CD8-positive, alpha-beta memory T cell (primary cell): ENCODE results near the gene STK33. TPM values are rescaled to one million over a fixed set of nuclear protein-coding genes. Genes with fewer than 3 reads are reported as not detected.

Experiments
- CTCF ChIA-PET: fragments of 350-600 bp; sonication (Branson Sonifier 250); formaldehyde crosslinking; loops from one replicate; lab custom pipeline; 2021; ENCODE audit warnings: antibody characterized with exemption; lab: Charles Lee
- POLR2A ChIA-PET: fragments of 350-600 bp; sonication (Branson Sonifier 250); formaldehyde crosslinking; loops from one replicate; lab custom pipeline; 2021; ENCODE audit warnings: antibody characterized with exemption; lab: Charles Lee
- DNase-seq, 5 donors: peaks; one replicate each; pipeline versions ENCODE4 v3.0.0 to v3.0.0-alpha.2; 2020 to 2022; ENCODE audit warnings: mixed read lengths in 1 of 5
- H3K27ac ChIP-seq: one replicate; pipeline ENCODE4 v1.7.0; 2013; ENCODE audit warnings: low read depth, mild to moderate bottlenecking, low read length, moderate library complexity
- H3K27me3 ChIP-seq: 2 replicates; pipeline ENCODE4 v1.7.0; 2013; ENCODE audit warnings: low read length, mild to moderate bottlenecking; ENCODE audit not compliant: insufficient read depth, poor library complexity, severe bottlenecking
- H3K36me3 ChIP-seq: 2 replicates; pipeline ENCODE4 v1.7.0; 2013; ENCODE audit warnings: mild to moderate bottlenecking, low read length, moderate library complexity; ENCODE audit not compliant: insufficient read depth
- H3K4me1 ChIP-seq: 2 replicates; pipeline ENCODE4 v1.7.0; 2013; ENCODE audit warnings: mild to moderate bottlenecking, low read length, moderate library complexity; ENCODE audit not compliant: insufficient read depth
- H3K4me3 ChIP-seq: 2 replicates; pipeline ENCODE4 v1.7.0; 2013; ENCODE audit warnings: mild to moderate bottlenecking, low read length
- H3K9me3 ChIP-seq: 2 replicates; pipeline ENCODE4 v1.7.0; 2013; ENCODE audit warnings: mild to moderate bottlenecking, low read length
- H3K27ac Mint-ChIP-seq, 8 donors: one replicate each; pipeline ENCODE4 v1.8.0; 2020 to 2021; ENCODE audit warnings: mixed read lengths in 8 of 8, mild to moderate bottlenecking in 6 of 8, inconsistent platforms in 3 of 8, moderate library complexity in 3 of 8
- H3K27me3 Mint-ChIP-seq, 2 donors: one replicate each; pipeline ENCODE4 v1.8.0; 2020 to 2021; ENCODE audit warnings: mixed read lengths in 2 of 2, mild to moderate bottlenecking in 1 of 2, moderate library complexity in 1 of 2
- H3K36me3 Mint-ChIP-seq, 3 donors: one replicate each; pipeline ENCODE4 v1.8.0; 2020 to 2021; ENCODE audit warnings: mixed read lengths in 3 of 3, inconsistent platforms in 1 of 3, mild to moderate bottlenecking in 1 of 3
- H3K4me1 Mint-ChIP-seq, 3 donors: one replicate each; pipeline ENCODE4 v1.8.0; 2020 to 2021; ENCODE audit warnings: mixed read lengths in 3 of 3, inconsistent platforms in 1 of 3, mild to moderate bottlenecking in 1 of 3
- H3K4me3 Mint-ChIP-seq, 7 donors: one replicate each; pipeline ENCODE4 v1.8.0; 2020 to 2021; ENCODE audit warnings: mixed read lengths in 7 of 7, mild to moderate bottlenecking in 6 of 7, moderate library complexity in 4 of 7, inconsistent platforms in 2 of 7
- H3K9me3 Mint-ChIP-seq, 5 donors: one replicate each; pipeline ENCODE4 v1.8.0; 2020 to 2022; ENCODE audit warnings: mixed read lengths in 5 of 5, mild to moderate bottlenecking in 3 of 5, moderate library complexity in 2 of 5, inconsistent platforms in 1 of 5
- polyA plus RNA-seq: library from polyadenylated mRNA; unstranded; fragments of 300-500 nt; fragmentation: Illumina TruSeq; gene quantifications from one replicate; pipeline ENCODE4 v1.2.3, GENCODE V29; 2021
- total RNA-seq, 2 experiments: library from RNA; stranded (reverse); gene quantifications; one replicate each; pipeline ENCODE4 v1.2.3, GENCODE V29; 2021

Gene STK33
- total and polyA plus RNA-seq, 3 experiments from 2014 or later: 1.5 to 3.4 (median 2.5) TPM

DNA sequence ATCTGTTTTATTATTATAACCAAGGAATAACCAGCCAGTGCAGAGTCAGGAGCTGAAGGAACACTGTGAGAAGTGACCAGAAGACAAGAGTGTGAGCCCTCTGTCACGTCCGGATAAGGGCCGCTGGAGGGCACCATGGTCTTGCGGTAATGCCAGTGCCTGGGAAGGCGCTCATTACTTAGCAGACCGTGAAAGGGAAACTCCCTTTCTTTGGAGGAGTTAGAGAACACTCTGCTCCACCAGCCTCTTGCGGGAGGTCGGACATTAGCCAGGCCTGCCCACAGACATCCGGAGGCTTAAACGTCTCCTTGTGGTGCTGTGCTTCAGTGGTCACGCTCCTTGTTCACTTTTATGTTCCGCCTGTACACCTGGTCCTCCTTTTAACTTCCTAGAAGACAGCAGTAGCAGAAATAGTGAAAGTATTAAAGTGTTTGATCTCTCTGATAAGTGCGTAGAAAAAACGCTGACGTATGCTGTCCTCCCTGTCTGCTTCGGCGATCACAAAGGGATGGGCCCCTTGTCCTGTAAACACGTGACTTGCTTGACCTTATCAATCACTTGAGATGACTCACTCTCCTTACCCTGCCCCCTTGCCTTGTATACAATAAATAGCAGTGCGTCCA, 209.7 kb downstream of the STK33 start:
- DNase-seq: no peak
- H3K4me3 ChIP-seq: no peak overlapping the region
- H3K4me1 ChIP-seq: no peaks in the 10 kb centered on the region
- Mint-ChIP-seq H3K36me3 (no peaks in the 10 kb centered on the region), H3K27me3 (no peaks in the 10 kb centered on the region), H3K4me3 (peak overlapping the region in 1 of 7 donors; percentile 3), H3K9me3 (no peaks in the 10 kb centered on the region), H3K27ac (no peak overlapping the region), H3K4me1 (peaks cover 0 to 3% (median 0%) of the 10 kb centered on the region in 3 donors)
- CTCF ChIA-PET: no interaction called here
- H3K27ac ChIP-seq: no peak overlapping the region
- no peaks in the 10 kb centered on the region for H3K36me3 ChIP-seq
- peaks cover 3% of the 10 kb centered on the region for H3K27me3 ChIP-seq
- POLR2A ChIA-PET: no interaction called here
- H3K9me3 ChIP-seq: no peaks in the 10 kb centered on the region

DNA sequence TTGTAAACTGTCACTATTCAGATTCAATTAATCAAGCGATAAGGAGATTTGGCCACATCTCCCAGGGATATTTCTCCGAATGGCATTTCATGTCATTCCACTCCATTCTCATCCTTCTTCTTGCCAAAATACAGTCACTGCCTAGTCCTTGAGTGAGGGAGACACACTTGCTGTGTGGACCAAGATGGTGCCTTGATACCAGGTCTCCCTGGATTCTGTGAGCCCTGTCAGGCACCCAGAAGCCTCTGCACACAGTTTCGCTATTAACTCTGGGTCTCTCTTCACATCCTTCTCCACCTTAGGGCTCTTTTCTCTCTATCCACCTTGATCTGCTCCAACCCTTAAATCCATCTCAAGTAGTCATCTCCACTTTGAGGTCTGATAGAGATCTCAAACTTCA, 210.4 kb downstream of the STK33 start:
- Histone ChIP-seq H3K27ac (no peak overlapping the region), H3K36me3 (no peaks in the 10 kb centered on the region), H3K4me3 (no peak overlapping the region), H3K27me3 (peaks cover 3% of the 10 kb centered on the region), H3K9me3 (no peaks in the 10 kb centered on the region), H3K4me1 (no peaks in the 10 kb centered on the region)
- POLR2A ChIA-PET: no interaction called here
- CTCF ChIA-PET: no interaction called here
- H3K4me1 Mint-ChIP-seq: peaks cover 0 to 3% (median 0%) of the 10 kb centered on the region in 3 donors
- no peak overlapping the region for H3K27ac Mint-ChIP-seq
- H3K4me3 Mint-ChIP-seq: no peak overlapping the region
- no peak for DNase-seq
- no peaks in the 10 kb centered on the region for H3K27me3 Mint-ChIP-seq
- no peaks in the 10 kb centered on the region for H3K9me3 Mint-ChIP-seq
- H3K36me3 Mint-ChIP-seq: no peaks in the 10 kb centered on the region

DNA sequence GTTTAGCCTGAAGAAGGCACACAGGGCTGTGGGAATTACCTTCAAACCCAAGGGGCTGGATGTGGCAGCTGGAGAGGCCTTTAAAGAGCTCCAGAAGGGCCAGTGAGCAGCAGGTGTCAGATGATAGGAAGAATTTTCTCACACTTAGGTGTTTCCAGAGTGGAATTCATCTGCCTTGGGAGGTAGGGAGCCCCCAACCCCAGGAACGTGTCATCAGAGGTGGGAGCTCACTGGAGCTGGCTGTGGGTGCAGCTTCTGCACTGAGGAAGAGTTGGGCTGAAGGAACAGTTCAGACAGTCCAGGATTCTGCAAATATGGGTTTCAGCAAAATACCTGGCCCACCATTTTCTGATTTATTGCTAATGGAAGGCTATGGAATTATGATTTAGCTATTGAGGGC, 210.8 kb downstream of the STK33 start:
- no peaks in the 10 kb centered on the region for H3K4me1 ChIP-seq
- H3K9me3 ChIP-seq: no peaks in the 10 kb centered on the region
- H3K27me3 Mint-ChIP-seq: no peaks in the 10 kb centered on the region
- CTCF ChIA-PET: no interaction called here
- H3K27ac ChIP-seq: no peak overlapping the region
- H3K4me1 Mint-ChIP-seq: peaks cover 0 to 3% (median 0%) of the 10 kb centered on the region in 3 donors
- no peaks in the 10 kb centered on the region for H3K36me3 ChIP-seq
- no peak overlapping the region for H3K27ac Mint-ChIP-seq
- no peak overlapping the region for H3K4me3 Mint-ChIP-seq
- H3K4me3 ChIP-seq: no peak overlapping the region
- H3K27me3 ChIP-seq: peaks cover 3% of the 10 kb centered on the region
- no peak for DNase-seq
- POLR2A ChIA-PET: no interaction called here
- no peaks in the 10 kb centered on the region for H3K36me3 Mint-ChIP-seq
- no peaks in the 10 kb centered on the region for H3K9me3 Mint-ChIP-seq

DNA sequence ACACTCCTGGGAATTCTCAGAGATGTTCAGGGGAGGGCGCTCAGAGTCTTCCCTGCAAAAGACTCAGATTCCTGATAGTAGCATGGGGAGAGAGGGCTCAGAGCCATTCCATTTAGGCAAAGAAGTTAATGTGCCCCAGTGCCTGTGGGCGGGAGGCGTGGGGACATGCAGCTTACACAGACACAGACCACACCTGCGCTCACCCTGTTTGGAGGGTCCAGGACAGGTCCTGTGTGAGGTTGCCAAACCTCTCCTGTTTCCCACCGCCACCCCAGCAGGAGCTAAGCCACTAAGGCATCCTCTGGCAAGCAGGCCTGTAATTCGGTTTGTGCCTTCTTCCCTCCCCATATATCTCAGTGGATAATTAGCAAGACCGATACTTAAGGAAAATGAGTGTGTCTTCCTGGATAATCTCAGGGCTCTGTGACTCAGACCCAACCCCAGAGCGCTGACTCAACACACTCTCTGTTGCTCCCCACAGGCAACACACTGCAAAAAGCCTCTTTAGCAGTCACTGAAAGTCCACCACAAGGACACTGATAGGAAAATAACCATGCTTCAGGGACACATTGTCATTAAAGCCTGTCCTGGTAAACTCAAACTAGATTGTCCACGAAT, 211.5 kb downstream of the STK33 start:
- no peak overlapping the region for H3K4me3 Mint-ChIP-seq
- Histone ChIP-seq H3K9me3 (no peaks in the 10 kb centered on the region), H3K27ac (no peak overlapping the region), H3K27me3 (peaks cover 3% of the 10 kb centered on the region), H3K4me1 (no peaks in the 10 kb centered on the region), H3K4me3 (no peak overlapping the region), H3K36me3 (no peaks in the 10 kb centered on the region)
- ChIA-PET POLR2A (no interaction called here), CTCF (no interaction called here)
- H3K36me3 Mint-ChIP-seq: no peaks in the 10 kb centered on the region
- H3K4me1 Mint-ChIP-seq: peaks cover 0 to 3% (median 0%) of the 10 kb centered on the region in 3 donors
- no peak overlapping the region for H3K27ac Mint-ChIP-seq
- no peak for DNase-seq
- peaks cover 0 to 3% of the 10 kb centered on the region in 2 donors for H3K27me3 Mint-ChIP-seq
- H3K9me3 Mint-ChIP-seq: no peaks in the 10 kb centered on the region

DNA sequence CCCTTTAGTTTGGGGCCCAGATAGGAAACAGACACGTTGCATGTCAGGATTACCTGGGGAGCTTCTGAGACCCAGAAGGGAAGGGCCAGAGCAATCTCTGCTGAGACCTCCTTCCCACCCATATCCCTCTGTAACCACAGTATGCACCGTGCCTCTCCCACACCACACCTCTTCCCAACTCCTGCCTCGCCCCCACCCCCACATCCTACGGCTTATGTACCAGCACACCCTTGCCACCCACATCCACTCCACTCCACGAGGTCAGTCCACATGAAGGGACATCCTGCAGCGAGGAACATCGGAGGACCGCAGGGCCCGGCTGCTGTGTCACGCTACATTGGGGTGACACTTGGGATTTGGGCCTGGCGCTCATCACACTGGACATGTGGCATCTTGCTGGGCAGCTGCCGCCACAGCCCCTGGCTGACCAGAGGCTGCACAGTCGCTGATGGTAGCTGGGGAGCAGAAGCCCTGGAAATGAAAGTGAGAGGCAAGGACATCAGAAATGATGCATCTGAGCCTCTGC, 212.1 kb downstream of the STK33 start:
- no peaks in the 10 kb centered on the region for H3K4me1 ChIP-seq
- POLR2A ChIA-PET: no interaction called here
- H3K9me3 ChIP-seq: no peaks in the 10 kb centered on the region
- H3K36me3 ChIP-seq: no peaks in the 10 kb centered on the region
- CTCF ChIA-PET: interaction anchor here (0.9 kb wide), 1 partner anchor 12 kb away, joined by 3 read pairs; no protein-coding TSS in a partner anchor
- H3K27me3 Mint-ChIP-seq: peaks cover under 1 to 5% of the 10 kb centered on the region in 2 donors
- no peaks in the 10 kb centered on the region for H3K9me3 Mint-ChIP-seq
- no peak overlapping the region for H3K27ac Mint-ChIP-seq
- no peak for DNase-seq
- H3K4me3 Mint-ChIP-seq: no peak overlapping the region
- H3K36me3 Mint-ChIP-seq: no peaks in the 10 kb centered on the region
- H3K27ac ChIP-seq: no peak overlapping the region
- H3K4me1 Mint-ChIP-seq: peaks cover 0 to 3% (median 0%) of the 10 kb centered on the region in 3 donors
- peaks cover 3% of the 10 kb centered on the region for H3K27me3 ChIP-seq
- H3K4me3 ChIP-seq: no peak overlapping the region

DNA sequence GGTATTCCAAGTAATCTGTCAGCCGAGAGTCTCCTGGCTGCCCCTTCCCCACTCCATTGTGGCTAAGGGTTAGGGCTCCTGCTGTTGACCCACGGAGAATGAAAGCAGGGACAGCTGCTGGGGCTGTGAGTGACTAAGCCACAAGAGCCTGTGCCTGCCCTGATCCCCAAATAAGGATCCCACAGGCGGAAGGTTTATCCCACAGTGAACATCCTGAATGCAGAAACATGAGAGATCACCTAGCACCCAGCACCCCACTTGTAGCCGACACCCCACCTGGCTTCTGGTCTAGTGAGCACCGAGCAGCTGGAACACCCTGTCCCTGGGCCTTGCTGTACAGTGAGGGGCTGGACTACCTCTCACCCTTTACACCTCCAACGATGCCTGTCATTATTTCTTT, 212.7 kb downstream of the STK33 start:
- H3K4me1 ChIP-seq: no peaks in the 10 kb centered on the region
- CTCF ChIA-PET: interaction anchor here (0.9 kb wide), 1 partner anchor 11 kb away, joined by 3 read pairs; no protein-coding TSS in a partner anchor
- H3K36me3 Mint-ChIP-seq: no peaks in the 10 kb centered on the region
- H3K27ac ChIP-seq: no peak overlapping the region
- no peaks in the 10 kb centered on the region for H3K36me3 ChIP-seq
- peaks cover 0 to 3% (median 0%) of the 10 kb centered on the region in 3 donors for H3K4me1 Mint-ChIP-seq
- no peaks in the 10 kb centered on the region for H3K9me3 ChIP-seq
- no peak overlapping the region for H3K4me3 Mint-ChIP-seq
- POLR2A ChIA-PET: no interaction called here
- no peak overlapping the region for H3K4me3 ChIP-seq
- peaks cover 1 to 8% of the 10 kb centered on the region in 2 donors for H3K27me3 Mint-ChIP-seq
- no peak overlapping the region for H3K27ac Mint-ChIP-seq
- no peaks in the 10 kb centered on the region for H3K9me3 Mint-ChIP-seq
- peaks cover 2% of the 10 kb centered on the region for H3K27me3 ChIP-seq
- DNase-seq: no peak

DNA sequence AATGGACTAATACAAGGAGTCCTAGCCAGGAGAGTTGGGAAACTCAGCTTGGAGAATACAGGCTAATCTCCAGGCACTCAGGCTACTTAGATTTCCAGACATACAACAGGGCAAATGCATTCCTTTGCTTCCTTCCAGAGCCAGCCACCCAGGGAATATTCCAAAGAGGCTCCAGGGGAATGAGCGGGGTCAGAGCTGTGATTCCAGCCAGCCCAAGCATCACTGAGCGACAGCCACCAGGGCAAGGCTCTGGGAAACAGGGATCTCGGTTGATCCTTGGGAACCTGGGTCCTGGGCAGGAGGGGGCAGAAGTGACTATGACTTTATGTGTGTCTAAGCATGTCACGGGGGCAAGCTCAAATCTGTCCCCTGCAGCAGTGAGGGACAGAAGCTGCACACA, 218.1 kb downstream of the STK33 start:
- ChIA-PET CTCF (no interaction called here), POLR2A (no interaction called here)
- Mint-ChIP-seq H3K36me3 (no peaks in the 10 kb centered on the region), H3K9me3 (peaks cover 0 to 1% (median 0%) of the 10 kb centered on the region in 5 donors), H3K4me1 (no peaks in the 10 kb centered on the region), H3K27me3 (peaks cover 5 to 8% of the 10 kb centered on the region in 2 donors), H3K27ac (no peak overlapping the region), H3K4me3 (no peak overlapping the region)
- Histone ChIP-seq H3K36me3 (no peaks in the 10 kb centered on the region), H3K4me3 (no peak overlapping the region), H3K9me3 (no peaks in the 10 kb centered on the region), H3K27ac (no peak overlapping the region), H3K27me3 (no peaks in the 10 kb centered on the region), H3K4me1 (no peaks in the 10 kb centered on the region)
- DNase-seq: no peak

DNA sequence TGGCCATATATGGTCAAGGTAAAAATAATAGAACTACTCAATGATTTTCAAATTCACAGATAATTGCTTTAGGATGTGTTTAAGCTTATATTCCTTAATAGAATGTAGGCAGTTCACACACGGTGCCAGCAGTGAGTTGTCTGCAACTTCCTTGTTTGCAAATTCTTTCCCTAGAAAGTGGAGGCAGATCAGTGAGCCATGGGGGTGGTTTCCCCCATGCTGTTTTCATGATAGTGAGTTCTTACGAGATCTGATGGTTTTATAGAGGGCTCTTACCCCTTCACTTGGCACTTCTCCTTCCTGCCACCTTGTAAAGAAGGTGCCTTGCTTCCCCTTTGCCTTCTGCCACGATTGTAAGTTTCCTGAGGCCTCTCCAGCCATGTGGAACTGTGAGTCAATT, 218.6 kb downstream of the STK33 start:
- H3K27ac Mint-ChIP-seq: no peak overlapping the region
- POLR2A ChIA-PET: no interaction called here
- CTCF ChIA-PET: no interaction called here

More for the DNA sequence above, 218.6 kb downstream of the STK33 start:
- Mint-ChIP-seq H3K4me3 (no peak overlapping the region), H3K27me3 (peaks cover 6 to 8% of the 10 kb centered on the region in 2 donors), H3K9me3 (peaks cover 0 to 1% (median 0%) of the 10 kb centered on the region in 5 donors), H3K36me3 (no peaks in the 10 kb centered on the region), H3K4me1 (no peaks in the 10 kb centered on the region)
- Histone ChIP-seq H3K27me3 (no peaks in the 10 kb centered on the region), H3K36me3 (no peaks in the 10 kb centered on the region), H3K27ac (no peak overlapping the region), H3K4me3 (no peak overlapping the region), H3K4me1 (no peaks in the 10 kb centered on the region), H3K9me3 (no peaks in the 10 kb centered on the region)
- DNase-seq: no peak
